Measurements from ENCODE around the gene LRRC1. TPM values are rescaled to one million over a fixed set of nuclear protein-coding genes. Genes with fewer than 3 reads are reported as not detected.

Gene LRRC1
- total and polyA plus RNA-seq, 2 of the 8 experiments (the other 6 are each of a cell fraction or from before 2014, with no cell fraction given): 6.7 to 15.9 TPM

- Histone ChIP-seq H3K14ac (ENCODE audit: insufficient read length) (no peak overlapping the region), H3K23me2 (ENCODE audit: low read depth, low read length) (no peaks in the 10 kb centered on the region), H3K27ac (ENCODE audit: low read depth, low read length) (no peak overlapping the region), H3K36me3 (ENCODE audit: control insufficient read depth in 2 of 4, insufficient read depth in 4 of 4, low read length in 3 of 4) (no peaks in the 10 kb centered on the region), H3K56ac (replicated peaks; ENCODE audit: insufficient read length, low read depth, low read length) (no peak overlapping the region), H2BK15ac (ENCODE audit: low read length) (no peak overlapping the region), H3K9me3 (ENCODE audit: insufficient read depth in 2 of 2, low read depth in 1 of 2, low read length in 1 of 2) (no peaks in the 10 kb centered on the region), H2BK5ac (ENCODE audit: low read depth, low read length) (no peak overlapping the region), H3K79me1 (ENCODE audit: low read depth, low read length) (no peaks in the 10 kb centered on the region), H3K18ac (ENCODE audit: extremely low read depth, low read length) (no peak overlapping the region), H3K27me3 (replicated peaks in 1 of 4; ENCODE audit: control insufficient read depth in 3 of 4, extremely low read depth in 1 of 4, insufficient read depth in 3 of 4, low read length in 3 of 4) (no peaks in the 10 kb centered on the region), H3K9ac (replicated peaks in 1 of 4; ENCODE audit: extremely low read depth in 1 of 4, low read depth in 3 of 4, low read length in 3 of 4) (no peak overlapping the region), H3K4ac (replicated peaks; ENCODE audit: insufficient read length, low read depth, low read length) (no peak overlapping the region), H2BK20ac (ENCODE audit: low read length) (no peak overlapping the region), H4K91ac (replicated peaks; ENCODE audit: insufficient read length, low read length) (no peak overlapping the region), H4K8ac (ENCODE audit: extremely low read depth, insufficient read depth, low read length) (no peak overlapping the region), H3K79me2 (ENCODE audit: control insufficient read depth in 1 of 2, insufficient read depth in 2 of 2, low read length in 2 of 2) (peaks cover 0 to 36% of the 10 kb centered on the region in 2 experiments; a peak in 2 of 4 replicates), H3K4me3 (ENCODE audit: extremely low read depth in 1 of 4, insufficient read depth in 2 of 4, low read depth in 3 of 4, low read length in 4 of 4) (no peak overlapping the region), H2BK120ac (replicated peaks; ENCODE audit: low read depth, low read length) (no peak overlapping the region), H2AK5ac (ENCODE audit: low read depth, low read length) (no peak overlapping the region), H3K4me2 (ENCODE audit: insufficient read depth in 1 of 2, low read depth in 2 of 2, low read length in 2 of 2) (no peak overlapping the region), H2BK12ac (ENCODE audit: low read depth, low read length) (no peak overlapping the region), H2AFZ (ENCODE audit: low read length) (no peak overlapping the region), H3K4me1 (replicated peaks in 1 of 4; ENCODE audit: control insufficient read depth in 3 of 4, insufficient read depth in 4 of 4, low read length in 3 of 4) (peaks cover 0 to 17% (median 8%) of the 10 kb centered on the region in 4 experiments; a peak in 4 of 7 replicates), H3K23ac (ENCODE audit: insufficient read length) (no peak overlapping the region), H4K5ac (ENCODE audit: insufficient read length, low read depth, low read length) (no peak overlapping the region), H4K20me1 (replicated peaks in 1 of 2; ENCODE audit: control insufficient read depth in 1 of 2, insufficient read depth in 2 of 2, low read length in 2 of 2) (peaks cover 2% of the 10 kb centered on the region in 2 experiments)
- FAIRE-seq (no peak), DNase-seq (ENCODE audit: low read depth in 1 of 2, low spot score in 2 of 2) (no peak)
- TF ChIP-seq JUND (IDR thresholded peaks at IDR 0.05; ENCODE audit: low read length): no peak
- no peak for TF ChIP-seq POU5F1 (IDR thresholded peaks at IDR 0.05; ENCODE audit: low read depth, low read length)
- no peak for TF ChIP-seq YY1 (IDR thresholded peaks at IDR 0.05; ENCODE audit: low read depth, low read length)
- no peak for TF ChIP-seq CEBPB (IDR thresholded peaks at IDR 0.05; ENCODE audit: low read depth, low read length)
- POLR2A ChIA-PET (ENCODE audit: partially characterized antibody): interaction anchor here (2.5 kb wide), 1 partner anchor 20 kb away, joined by 8 read pairs; the partner anchor contains the start of gene LRRC1
- CTCF ChIA-PET (ENCODE audit: partially characterized antibody): interaction anchor here (0.8 to 2.0 kb wide), 5 partner anchors 14 to 142 kb away, joined by 3 to 7 read pairs (median 3); no protein-coding TSS in a partner anchor
- WGBS, 2 experiments (ENCODE audit: extremely low coverage in 1 of 2, insufficient coverage in 1 of 2, insufficient read length in 1 of 2, insufficient replicate concordance in 2 of 2, low coverage in 1 of 2, low lambda C conversion rate in 2 of 2, missing lambda C conversion rate in 1 of 2): 90% methylated on average over 2 of the region's 2 CpGs; no CpG with 5 or more reads in 1 of the 2 experiments
These were observed 19.5 kb downstream of the LRRC1 start for GRCh38 chr6:53814353-53814752.
